GM19324 (cell line): ENCODE data around the gene QPCTL.

Source experiments
- ATAC-seq: cut with Tn5 transposase; IDR thresholded peaks from one replicate; pipeline ENCODE4 v1.9.1; 2021; ENCODE audit warnings: mild to moderate bottlenecking, moderate library complexity; ENCODE audit not compliant: unreplicated experiment, low FRiP score

Gene QPCTL

DNA sequence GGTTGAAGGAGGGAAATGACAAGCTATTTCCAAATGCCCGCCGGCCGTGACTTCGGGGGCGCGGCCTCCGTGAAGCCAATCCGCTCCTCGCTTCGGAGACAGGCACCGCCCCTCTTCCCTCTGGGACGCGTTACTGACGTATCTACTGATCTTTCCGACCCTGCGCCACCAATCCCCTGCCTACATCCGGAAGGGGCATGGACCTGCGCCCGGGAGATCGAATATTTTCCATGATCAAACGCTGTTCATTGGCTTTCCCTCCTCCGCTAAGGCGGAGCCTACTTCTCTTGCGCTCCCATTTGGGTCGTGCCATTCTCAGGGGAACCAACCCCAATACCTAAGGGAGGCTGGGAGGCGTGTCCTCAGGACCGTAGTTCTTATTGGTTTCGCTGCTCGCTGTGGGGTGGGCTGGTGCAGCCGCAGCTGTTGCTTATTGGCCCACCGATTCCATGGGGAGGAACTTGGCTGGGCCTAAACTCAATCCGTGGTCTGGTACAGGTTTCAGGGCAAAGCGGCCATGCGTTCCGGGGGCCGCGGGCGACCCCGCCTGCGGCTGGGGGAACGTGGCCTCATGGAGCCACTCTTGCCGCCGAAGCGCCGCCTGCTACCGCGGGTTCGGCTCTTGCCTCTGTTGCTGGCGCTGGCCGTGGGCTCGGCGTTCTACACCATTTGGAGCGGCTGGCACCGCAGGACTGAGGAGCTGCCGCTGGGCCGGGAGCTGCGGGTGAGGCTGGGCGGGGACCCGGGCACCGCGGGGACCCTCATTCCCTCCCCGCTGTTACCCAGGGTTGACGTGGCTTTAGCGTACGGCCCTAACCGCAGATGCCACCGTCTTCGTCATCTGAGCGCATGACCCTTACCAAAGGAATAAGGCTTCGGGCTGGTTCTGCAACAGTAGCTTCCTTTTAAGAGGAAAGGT lies at the start of gene QPCTL:
TSS of gene QPCTL (plus strand) at position 480 of the 919 bp plus-strand sequence. CDS start at position 518, 38 bp downstream.
- ATAC-seq: peak; percentile 89

DNA sequence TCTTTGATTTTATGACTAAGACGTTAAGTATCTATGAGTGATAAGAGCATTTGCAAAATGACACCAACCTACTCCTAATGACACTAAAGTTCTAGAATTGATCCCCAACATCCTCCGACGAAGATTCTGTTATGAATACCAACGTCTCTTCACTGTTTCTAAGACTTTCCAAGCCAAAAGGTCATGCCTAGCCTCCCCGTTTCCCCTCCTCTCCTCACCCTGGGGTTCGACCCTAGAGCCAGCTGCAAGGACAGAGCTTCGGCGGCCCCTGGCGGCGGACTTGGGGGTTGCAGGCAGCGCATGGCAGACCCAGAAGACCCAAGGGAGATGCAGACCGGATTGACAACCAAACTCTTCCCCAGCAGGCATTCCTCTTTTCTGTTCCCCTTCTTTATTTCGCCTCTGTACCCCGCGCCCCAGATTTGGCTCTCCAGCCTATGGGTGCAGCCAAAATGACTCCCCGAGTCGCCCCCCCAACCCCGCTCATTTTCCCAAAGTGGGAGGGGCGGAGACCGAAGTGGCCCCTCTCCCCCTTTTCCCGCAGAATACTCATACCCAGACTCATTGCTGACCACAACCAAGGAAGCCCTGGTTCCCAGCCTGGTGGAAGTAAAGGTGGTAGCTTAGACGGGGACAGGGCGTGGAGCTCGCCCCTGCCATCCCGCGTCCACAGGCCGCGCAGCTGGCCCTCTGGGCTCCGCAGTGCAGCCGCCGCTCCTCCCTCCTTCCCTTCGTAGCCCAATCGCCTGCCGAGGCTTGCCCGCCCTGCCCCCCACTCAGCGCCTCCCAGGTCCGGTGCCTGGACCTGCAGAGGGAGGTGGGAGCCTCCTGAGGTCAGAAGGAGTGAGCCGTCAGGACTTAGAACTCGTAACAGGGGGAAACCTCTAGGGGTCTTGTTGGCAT lies 49.2 kb upstream of the QPCTL start:
- ATAC-seq: no peak

DNA sequence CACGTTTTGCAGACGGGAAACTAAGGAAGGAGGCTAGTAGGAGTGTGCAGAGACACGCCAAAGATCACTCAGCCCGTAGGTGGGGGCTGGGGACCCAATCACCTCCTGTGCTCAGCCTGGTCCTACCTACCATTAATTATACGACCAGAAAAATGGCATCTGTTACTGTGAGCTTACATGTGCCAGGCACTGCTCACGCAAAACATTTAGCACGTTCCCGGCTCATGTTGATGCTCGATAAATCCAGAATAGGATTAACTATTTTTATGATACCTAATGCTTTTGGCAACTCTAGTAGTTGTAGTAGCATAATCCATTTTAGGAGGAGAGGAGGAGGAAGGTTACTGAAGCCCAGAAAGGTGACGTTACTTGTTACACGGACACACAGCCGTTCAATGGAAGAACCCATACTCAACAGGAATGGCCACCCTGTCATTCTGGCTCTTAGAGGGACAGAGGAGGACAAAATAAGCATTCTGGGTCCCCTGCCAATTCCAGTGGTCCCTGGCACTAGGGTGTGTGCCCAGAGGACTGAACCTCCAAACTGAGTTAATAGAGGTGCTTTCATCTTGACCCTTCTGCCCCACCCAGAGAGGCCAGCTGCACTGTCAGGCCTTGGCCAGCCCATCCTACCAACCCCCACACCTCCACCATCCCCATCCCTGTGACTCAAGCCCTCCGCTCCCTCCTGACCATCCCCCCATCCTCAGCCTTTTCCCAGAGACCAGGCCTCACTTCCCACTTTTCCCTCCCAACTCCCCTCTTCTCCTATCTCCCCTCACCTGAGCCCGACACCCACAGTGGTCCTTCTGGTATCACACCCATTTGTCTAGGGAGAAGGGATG lies 48.3 kb upstream of the QPCTL start:
- ATAC-seq: no peak

DNA sequence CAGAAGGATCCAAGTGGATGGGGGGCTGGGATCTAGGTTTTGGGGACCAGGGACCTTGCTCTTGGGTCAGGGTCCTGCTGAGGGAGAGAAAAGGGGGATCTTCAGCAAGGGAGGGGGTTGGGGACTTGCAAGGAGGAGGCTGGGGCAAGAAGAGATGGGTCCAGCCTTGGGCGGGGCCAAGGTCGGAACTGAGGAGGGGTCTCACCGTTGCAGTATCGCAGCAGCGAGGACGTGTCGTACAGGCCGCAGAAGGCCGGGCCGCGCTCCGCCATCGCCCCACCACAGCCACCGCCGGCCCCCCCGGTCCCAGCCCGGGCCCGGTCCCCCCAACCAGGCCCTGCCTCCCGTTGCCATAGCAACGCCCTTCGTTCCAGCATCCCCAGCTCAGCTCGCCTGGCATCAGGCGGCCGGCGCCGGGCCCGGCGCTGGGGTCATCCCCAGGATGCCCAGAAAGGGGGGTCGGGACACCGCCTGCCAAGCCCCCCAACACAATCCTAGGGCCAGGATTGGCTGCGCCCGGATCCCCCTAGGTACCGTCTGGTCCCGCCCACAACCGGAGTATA lies 47.3 kb upstream of the QPCTL start:
- no peak for ATAC-seq

DNA sequence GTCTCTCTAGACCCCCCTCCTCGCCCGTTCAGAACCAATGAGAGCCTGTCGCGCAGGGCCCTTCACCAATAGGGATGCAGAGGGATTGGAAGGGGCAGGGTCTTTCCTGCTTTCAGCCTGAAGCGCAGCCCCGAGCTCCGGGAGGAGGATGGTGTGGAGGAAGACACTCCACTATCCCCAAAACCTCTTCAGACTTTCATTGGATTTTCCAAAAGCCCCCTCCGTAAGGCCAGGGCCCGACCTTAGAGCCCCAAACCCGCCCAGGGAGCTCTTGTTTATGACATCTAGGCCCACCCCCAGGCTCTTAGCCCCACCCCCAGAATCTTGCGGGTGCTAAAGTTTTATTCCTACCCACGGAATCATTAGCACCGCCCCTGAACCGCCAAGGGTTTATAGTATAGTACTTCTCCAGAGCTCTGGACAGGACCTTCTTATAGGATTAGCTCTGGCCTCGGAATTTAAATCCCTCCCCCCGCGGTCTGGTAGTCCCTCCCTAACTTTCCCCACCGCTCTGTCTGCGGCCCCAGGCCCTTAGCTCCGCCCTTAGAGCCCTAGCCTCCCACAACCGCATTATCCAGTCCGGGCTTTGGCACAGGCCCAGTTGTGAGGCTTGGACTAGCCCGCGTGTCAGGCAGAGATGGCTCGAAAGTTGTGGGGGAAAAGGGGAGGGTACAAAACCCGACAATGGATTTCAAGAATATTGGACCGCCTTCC lies 46.7 kb upstream of the QPCTL start:
- ATAC-seq: no peak

DNA sequence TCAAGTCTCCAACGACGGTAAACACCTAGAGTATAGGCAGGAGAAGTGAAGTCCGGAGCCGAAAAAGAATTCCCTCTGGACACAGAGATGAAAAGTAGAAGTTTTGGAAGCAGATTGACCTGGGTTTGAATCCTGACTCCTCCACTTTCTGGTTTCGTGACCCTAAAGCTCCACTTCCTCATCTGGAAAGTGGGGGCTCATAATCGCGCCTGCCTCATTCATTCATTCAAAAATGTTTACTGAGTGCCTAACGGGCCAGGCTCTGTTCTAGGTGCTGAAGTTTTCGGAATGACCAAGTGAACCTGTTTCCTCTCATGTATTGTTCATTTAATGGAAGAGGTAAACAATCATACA lies 46.1 kb upstream of the QPCTL start:
- ATAC-seq: no peak

DNA sequence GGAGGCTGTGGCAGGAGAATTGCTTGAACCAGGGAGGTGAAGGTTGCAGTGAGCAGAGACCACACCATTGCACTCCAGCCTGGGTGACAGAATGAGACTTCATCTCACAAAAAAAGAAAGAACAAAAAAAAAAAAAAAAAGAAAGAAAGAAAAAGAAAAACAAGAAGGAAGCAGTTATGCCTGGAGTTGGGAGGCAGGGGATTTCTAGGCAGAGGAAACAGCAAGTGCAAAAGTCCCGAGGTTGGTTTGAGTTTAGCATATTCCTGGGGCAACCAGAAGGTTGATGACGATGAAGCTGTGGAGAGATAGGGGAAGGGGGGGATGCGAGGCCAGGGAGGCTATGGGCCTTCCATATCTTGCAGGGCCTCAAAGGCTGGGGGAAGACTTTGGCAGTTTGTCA lies 41.7 kb upstream of the QPCTL start:
- ATAC-seq: no peak

DNA sequence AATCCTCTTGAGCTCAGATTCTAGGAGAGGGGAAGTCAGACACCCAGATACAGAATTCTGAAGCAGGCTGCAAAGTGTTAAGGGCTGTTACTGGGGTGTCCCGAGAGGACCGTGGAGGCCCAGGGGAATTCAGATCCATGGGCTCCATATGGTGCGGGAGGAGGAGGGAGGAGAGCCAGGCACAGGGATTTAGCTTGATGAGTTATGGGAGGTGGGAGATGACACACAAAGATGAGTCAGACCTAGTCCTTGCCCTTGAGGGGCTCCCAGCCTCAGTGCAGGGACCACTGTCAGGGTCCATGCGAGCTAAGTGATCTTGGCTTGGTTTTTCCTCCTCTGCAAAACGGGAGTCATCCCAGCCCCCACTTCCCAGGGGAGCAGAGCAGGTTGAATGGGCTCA lies 38.8 kb upstream of the QPCTL start:
- ATAC-seq: no peak

DNA sequence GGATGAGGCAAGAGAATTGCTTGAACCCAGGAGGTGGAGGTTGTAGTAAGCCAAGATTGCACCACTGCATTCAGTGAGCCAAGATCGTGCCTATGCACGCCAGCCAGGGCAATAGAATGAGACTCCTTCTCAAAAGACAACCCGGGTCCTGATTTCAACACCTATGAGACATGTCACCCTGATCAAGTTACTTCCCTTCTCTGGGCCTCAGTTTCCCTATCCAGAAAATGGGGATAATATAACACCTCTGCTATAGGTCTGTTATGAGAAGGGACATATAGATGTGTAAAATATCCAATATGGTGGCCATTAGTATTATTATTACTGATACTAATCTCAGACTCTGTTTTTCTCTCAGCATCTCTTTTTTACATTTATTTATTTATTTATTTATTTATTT lies 37.4 kb upstream of the QPCTL start:
- no peak for ATAC-seq

DNA sequence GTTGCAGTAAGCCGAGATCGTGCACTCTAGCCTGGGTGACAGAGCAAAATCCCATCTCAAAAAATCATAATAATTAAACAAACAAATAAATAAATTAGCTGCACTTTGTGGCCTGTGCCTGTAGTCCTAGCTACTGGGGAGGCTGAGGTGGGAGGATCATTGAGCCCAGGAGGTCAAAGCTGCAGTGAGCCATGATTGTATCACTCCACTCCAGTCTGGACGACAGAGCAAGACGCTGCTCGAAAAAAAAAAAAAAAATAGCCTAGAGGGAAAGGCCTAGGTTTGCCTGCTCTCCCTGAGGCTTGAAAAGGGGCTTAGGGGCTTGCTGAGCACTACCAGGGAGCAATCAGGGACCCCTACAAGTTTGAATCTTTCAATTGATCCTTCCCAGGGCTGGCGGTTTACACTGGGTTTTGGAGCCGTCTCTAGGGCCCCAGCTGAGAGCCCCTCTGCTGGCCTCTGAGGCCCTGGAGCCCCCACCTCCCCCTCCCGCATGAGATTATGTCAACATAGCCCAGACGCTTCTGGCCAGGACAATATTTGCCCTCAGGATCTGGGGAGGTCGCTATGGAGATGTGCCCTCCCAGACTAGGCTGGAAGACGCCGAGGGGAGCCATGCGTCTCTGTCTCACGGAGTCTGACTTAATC lies 34.8 kb upstream of the QPCTL start:
- ATAC-seq: no peak

DNA sequence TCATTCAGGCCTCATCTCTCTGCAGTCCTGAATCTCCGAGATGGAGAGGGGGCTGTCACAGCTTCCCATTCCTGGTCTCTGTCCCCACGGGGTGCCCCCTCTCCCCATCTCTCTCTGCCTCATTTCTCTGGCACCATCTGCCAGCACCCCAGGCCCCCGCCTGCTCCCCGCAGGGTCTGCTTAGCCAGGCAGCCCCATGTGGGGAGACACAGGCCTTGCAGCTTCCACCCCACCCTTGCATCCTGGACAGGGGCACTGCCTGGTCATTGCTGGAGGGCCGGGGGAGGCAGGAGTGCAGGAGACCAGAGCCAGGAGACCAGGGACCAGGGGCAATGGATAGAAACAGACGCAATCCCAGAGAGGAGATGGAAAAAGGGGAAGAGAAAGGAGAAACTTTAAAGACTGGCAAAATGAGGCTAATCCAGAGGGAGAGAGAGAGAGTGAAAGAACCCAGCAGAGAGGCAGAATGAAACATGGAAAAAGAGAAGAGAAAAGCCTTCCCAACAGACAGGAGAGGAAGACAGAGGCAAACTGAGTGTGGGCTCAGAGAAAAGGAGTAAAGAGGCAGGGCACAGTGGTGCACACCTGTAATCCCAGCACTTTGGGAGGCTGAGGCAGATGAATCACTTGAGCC lies 33.3 kb upstream of the QPCTL start:
- no peak for ATAC-seq

DNA sequence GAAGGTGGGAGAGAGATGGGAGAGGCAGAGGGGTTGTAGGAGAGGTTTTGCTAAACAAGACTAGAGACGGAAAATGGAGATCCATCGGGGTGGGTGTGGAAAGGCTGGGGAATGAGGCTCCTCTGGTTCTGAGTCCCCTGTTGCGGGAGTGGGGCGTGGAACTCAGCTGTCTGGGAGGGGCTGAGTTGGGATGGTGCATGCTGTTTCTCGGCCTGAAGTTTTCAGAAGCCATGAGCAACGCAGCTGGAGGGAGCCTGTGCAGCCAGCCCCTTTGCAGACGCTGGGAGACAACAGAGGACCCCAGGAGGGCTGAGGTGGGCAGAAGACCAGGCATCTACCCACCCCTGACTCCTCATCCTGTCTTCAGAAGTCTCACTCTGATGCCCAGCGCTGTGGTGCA lies 31.8 kb upstream of the QPCTL start:
- ATAC-seq: no peak

DNA sequence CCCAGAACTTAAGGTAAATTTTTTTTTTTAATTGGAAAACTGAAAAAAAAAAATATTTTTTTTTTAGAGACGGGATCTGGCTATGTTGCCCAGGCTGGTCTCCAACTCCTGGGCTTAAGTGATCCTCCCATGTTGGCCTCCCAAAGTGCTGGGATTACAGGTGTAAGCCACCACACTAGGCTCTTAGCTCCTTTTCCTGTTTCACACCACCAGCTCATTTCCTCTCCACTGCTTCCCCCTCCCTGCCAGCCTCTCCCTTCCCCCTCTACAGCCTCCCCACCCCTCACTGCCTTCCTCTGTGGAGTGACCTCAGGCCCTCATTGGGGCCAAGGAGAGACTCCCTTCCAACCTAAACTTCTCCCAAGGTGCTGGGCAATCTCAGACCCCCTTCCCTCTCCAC lies 28.7 kb upstream of the QPCTL start:
- ATAC-seq: no peak

DNA sequence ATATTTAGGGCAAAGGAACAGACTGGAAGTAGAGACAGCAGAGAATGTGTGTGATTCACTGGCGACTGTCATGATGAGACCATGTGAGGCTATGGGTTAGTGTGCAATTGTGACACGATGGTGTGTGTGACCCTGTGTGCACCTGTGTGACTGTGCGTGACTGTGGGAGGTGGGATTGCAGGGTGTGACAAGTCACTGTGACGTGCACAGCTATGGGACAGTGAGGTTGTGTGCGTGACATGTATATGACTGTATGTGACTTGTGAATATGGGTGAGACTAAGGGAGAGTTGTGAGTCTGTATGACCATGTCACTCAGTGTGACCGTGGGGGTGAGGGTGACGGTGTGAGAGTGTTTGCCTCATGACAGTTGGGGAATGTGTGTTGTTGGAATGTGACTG lies 27.9 kb upstream of the QPCTL start:
- no peak for ATAC-seq

DNA sequence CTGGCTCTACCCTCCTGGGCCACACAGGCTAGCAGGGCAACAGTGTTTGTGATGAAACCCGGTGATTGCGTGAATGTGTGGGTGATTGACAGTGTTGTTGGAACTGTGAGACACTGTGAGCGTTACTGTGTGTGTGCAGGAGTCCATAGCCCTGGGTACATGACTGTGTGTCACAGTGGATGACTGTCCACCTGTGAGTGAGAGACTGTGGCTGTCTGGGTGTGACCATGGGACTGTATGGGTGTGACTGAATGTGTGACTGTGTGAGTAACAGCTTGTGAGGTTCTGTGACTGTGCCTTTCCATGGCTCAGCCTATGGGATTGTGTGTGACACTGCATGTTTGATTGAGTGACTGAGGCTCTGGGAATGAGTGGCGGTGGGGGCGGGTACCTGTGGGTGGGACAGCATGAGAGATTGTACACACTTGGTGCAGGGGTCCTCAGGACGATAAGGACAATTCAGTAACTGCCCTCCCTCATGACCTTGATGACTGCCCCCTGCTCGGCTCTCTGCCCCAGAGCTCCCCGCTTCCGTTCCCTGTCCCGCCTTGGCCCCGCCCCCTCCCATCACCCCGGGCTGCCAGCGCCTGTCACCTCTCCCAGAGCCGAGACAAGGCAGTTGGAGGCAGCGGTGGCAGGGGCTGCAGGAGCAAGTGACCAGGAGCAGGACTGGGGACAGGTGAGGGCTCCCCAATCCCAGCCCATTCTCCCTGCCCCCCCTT lies 24.7 kb upstream of the QPCTL start, which contains the start of gene GIPR:
TSS of gene GIPR (plus strand) at position 602 of the 722 bp plus-strand sequence. CDS start 1,300 bp downstream, outside the sequence.
- ATAC-seq: peak; percentile 27

DNA sequence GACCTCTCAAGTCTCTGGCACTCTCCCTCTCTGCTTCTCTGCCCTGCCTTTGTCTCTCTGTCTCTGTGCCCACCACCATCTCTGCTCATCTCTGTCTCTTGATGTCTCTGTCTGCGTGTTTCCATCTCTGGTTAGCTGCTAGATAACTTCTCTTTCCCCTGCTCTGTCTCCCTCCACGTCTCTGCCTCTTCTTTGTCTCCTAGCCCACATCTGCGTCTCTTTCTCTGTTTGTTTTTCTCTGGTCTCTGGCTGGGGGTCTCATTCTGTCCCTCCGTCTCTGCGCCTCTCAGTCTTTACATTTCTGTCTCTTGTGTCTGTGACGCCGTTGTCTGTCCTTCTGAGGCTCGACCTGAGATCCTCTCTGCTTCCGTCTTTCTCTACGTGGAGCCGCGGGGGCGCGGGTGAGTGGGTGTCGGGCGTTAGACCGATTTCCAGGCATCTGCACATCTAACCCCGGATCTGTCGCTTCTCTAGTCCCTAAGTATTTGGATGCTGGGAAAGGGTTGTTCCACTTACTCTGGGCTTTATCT lies 24.1 kb upstream of the QPCTL start:
- no peak for ATAC-seq

DNA sequence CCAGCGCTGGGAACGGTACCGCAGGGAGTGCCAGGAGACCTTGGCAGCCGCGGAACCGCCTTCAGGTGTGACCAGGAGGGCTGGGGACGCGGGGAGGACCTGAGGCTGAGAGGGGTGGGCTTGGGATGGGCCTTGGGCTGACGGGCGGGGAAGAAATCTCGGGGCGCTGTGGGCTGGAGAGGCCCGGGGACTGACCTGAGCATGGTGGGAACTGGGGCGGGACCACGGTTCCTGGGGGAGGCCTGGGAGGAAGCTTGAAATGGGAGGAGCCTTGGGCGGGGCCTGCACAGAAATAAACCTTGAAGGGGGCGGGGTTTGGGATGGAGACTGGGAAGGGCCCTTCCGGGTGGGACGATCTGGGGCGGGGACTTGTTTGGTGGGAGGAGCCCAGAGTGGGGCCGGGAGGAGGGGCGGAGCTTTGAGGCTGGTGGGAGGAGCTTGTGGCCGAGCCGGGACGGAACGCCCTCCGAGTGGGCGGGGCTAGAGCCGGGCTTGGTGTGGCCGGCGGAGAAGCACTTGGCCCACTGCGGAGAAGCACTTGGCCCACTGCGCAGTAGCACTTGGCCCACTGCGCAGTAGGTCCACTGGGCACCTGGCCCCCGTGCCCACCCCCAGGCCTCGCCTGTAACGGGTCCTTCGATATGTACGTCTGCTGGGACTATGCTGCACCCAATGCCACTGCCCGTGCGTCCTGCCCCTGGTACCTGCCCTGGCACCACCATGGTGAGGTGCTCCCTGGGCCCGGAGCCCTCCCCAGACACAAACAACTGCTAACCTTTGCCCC lies 21.6 kb upstream of the QPCTL start:
- ATAC-seq: no peak
